Measurements from ENCODE around the gene CD70. TPM values are rescaled to one million over a fixed set of nuclear protein-coding genes. Genes with fewer than 3 reads are reported as not detected.

Gene CD70
- total and polyA plus RNA-seq, 2 of the 8 experiments (the other 6 are each of a cell fraction or from before 2014, with no cell fraction given), result 1.3 to 12.0 TPM

DNA sequence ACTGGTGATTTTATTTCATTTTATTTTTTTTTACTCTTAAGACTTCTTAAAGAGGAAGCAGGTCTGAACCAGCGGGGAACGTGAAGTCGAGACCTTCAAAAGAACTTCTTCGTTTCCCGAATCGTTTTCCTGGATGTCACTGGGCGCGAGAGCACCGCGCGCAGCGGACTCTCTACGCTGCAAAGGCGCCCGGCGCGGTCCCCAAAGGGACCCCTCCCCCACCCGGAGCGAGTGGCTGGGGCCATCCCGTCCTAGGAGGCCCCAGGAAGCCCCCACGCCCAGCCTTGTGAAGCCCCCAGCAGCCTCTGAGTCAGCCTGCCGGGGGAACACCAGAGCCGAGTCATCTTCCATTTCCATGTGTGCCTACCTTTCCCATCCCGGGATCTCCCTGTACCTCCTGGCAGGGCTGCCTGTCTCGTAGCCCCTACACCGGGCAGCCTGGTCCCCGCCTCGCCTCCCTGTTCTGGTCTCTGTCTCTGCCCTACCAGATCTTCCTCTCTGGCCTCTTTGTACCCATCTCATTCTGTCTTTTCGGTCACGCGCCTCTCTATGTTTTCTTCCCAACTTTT, 608 bp downstream of the CD70 start (continued):
- TF ChIP-seq, protein P1, sequence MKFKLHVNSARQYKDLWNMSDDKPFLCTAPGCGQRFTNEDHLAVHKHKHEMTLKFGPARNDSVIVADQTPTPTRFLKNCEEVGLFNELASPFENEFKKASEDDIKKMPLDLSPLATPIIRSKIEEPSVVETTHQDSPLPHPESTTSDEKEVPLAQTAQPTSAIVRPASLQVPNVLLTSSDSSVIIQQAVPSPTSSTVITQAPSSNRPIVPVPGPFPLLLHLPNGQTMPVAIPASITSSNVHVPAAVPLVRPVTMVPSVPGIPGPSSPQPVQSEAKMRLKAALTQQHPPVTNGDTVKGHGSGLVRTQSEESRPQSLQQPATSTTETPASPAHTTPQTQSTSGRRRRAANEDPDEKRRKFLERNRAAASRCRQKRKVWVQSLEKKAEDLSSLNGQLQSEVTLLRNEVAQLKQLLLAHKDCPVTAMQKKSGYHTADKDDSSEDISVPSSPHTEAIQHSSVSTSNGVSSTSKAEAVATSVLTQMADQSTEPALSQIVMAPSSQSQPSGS (IDR thresholded peaks at IDR 0.05; ENCODE audit: low read length), result no peak
- TF ChIP-seq PHF8 (conservative IDR thresholded peaks at IDR 0.05; ENCODE audit: low read depth, low read length) (0 out of 2 replicates have a peak, but pooled peaks have one; percentile 19), SP2 (IDR thresholded peaks at IDR 0.05; ENCODE audit: low read length) (no peak), EP300 (IDR thresholded peaks at IDR 0.05; ENCODE audit: borderline replicate concordance in 1 of 2, low read depth in 2 of 2, low read length in 2 of 2) (no peak)
